Endothelial cell of umbilical vein (primary cell): Measurements from ENCODE around the gene WRNIP1.

Source experiments
- CTCF ChIP-seq, 2 donors: IDR thresholded peaks; 1 replicate in 1 of 2; 2 replicates in 1 of 2; pipeline ENCODE4 v1.5.1; 2011; ENCODE audit warnings: low read length in 2 of 2, mild to moderate bottlenecking in 2 of 2, moderate library complexity in 2 of 2, control low read depth in 1 of 2, inconsistent platforms in 1 of 2, low read depth in 1 of 2; ENCODE audit not compliant: insufficient read depth in 1 of 2; ENCODE audit errors: extremely low read depth in 1 of 2
- EZH2 ChIP-seq: IDR thresholded peaks from 2 replicates; pipeline ENCODE4 v1.6.1; 2012; ENCODE audit warnings: borderline replicate concordance, low read depth, mild to moderate bottlenecking, moderate library complexity, low read length, inconsistent platforms; ENCODE audit not compliant: severe bottlenecking
- POLR2A ChIP-seq: IDR thresholded peaks from 2 replicates; pipeline ENCODE4 v1.6.1; 2012; ENCODE audit warnings: low read depth, mild to moderate bottlenecking, control low read depth, low read length

- TF ChIP-seq EZH2 (no peak), POLR2A (no peak), CTCF (IDR thresholded peaks at IDR 0.05; ENCODE audit: extremely low read depth in 1 of 2, insufficient read depth in 1 of 2, low read depth in 1 of 2, low read length in 2 of 2) (peak; percentile 75 to 85)
Measured at GRCh38 chr6:2749969-2750600, 15.1 kb upstream of the WRNIP1 start.
